ENCODE data around the gene LIPG. TPM values are rescaled to one million over a fixed set of nuclear protein-coding genes. Genes with fewer than 3 reads are reported as not detected.

Gene LIPG
- total RNA-seq, 1 experiment from 2014 or later, result 6.8 TPM

GRCh38 chr18:49585781-49586663 lies 24.2 kb downstream of the LIPG start:
- ATAC-seq (no peak), DNase-seq (ENCODE audit: low spot score) (no peak)
- no peaks in the 10 kb centered on the region for H3K9me3 Mint-ChIP-seq
- ChIA-PET CTCF (interaction anchor here (0.6 kb wide), 1 partner anchor 22 kb away, joined by 3 read pairs; no protein-coding TSS in a partner anchor), POLR2A (no interaction called here)
- H3K36me3 Mint-ChIP-seq, result peaks cover 15% of the 10 kb centered on the region
- TF ChIP-seq CREB1 (CRISPR knock-in tag; IDR thresholded peaks at IDR 0.05) (no peak), NFYB (CRISPR knock-in tag; conservative IDR thresholded peaks at IDR 0.05; ENCODE audit: low read depth) (no peak), FOXP1 (CRISPR knock-in tag; IDR thresholded peaks at IDR 0.05; ENCODE audit: borderline replicate concordance) (no peak), CBFB (CRISPR knock-in tag; IDR thresholded peaks at IDR 0.05; ENCODE audit: low read depth) (no peak), ZNF232 (CRISPR knock-in tag; IDR thresholded peaks at IDR 0.05) (no peak), TEAD4 (CRISPR knock-in tag; IDR thresholded peaks at IDR 0.05) (no peak), NFE2L1 (CRISPR knock-in tag; IDR thresholded peaks at IDR 0.05) (no peak), FOXP4 (CRISPR knock-in tag; IDR thresholded peaks at IDR 0.05) (no peak), CTCF (IDR thresholded peaks at IDR 0.05) (no peak)
- no peaks in the 10 kb centered on the region for H3K27me3 Mint-ChIP-seq (ENCODE audit: low read depth)
- H3K4me3 Mint-ChIP-seq, result no peak overlapping the region
- peaks cover 12% of the 10 kb centered on the region for H3K4me1 Mint-ChIP-seq
- H3K27ac Mint-ChIP-seq, result no peak overlapping the region

GRCh38 chr18:49588171-49588570 lies 26.3 kb downstream of the LIPG start:
- no peak overlapping the region for H3K4me3 Mint-ChIP-seq
- ChIA-PET CTCF (no interaction called here), POLR2A (interaction anchor here (0.7 kb wide), 1 partner anchor 160 kb away, joined by 4 read pairs; no protein-coding TSS in a partner anchor)

GRCh38 chr18:49588971-49589370 lies 27.1 kb downstream of the LIPG start:
- no peak for ATAC-seq
- ChIA-PET POLR2A (no interaction called here), CTCF (no interaction called here)
- Mint-ChIP-seq H3K27me3 (ENCODE audit: low read depth) (no peaks in the 10 kb centered on the region), H3K36me3 (peaks cover 13% of the 10 kb centered on the region), H3K9me3 (no peaks in the 10 kb centered on the region), H3K27ac (no peak overlapping the region), H3K4me3 (no peak overlapping the region), H3K4me1 (peaks cover 12% of the 10 kb centered on the region)
- DNase-seq (ENCODE audit: low spot score), result no peak
- no peak for TF ChIP-seq ZBTB21 (CRISPR knock-in tag; IDR thresholded peaks at IDR 0.05; ENCODE audit: borderline replicate concordance)
- no peak for TF ChIP-seq ATF3 (CRISPR knock-in tag; conservative IDR thresholded peaks at IDR 0.05)
- TF ChIP-seq MLX (CRISPR knock-in tag; IDR thresholded peaks at IDR 0.05), result no peak
- TF ChIP-seq USF1 (CRISPR knock-in tag; IDR thresholded peaks at IDR 0.05), result no peak
- no peak for TF ChIP-seq ZNF281 (CRISPR knock-in tag; IDR thresholded peaks at IDR 0.05)
- no peak for TF ChIP-seq ZNF423 (CRISPR knock-in tag; IDR thresholded peaks at IDR 0.05)
- TF ChIP-seq E2F5 (CRISPR knock-in tag; IDR thresholded peaks at IDR 0.05), result no peak
- no peak for TF ChIP-seq JUN (CRISPR knock-in tag; IDR thresholded peaks at IDR 0.05)
- no peak for TF ChIP-seq RORB (CRISPR knock-in tag; IDR thresholded peaks at IDR 0.05)

More at GRCh38 chr18:49588171-49588570, 26.3 kb downstream of the LIPG start:
- Mint-ChIP-seq H3K4me1 (peaks cover 12% of the 10 kb centered on the region), H3K9me3 (no peaks in the 10 kb centered on the region), H3K27me3 (ENCODE audit: low read depth) (no peaks in the 10 kb centered on the region), H3K36me3 (peaks cover 13% of the 10 kb centered on the region), H3K27ac (no peak overlapping the region)
- no peak for TF ChIP-seq ZNF232 (CRISPR knock-in tag; IDR thresholded peaks at IDR 0.05)
- TF ChIP-seq USF2 (CRISPR knock-in tag; IDR thresholded peaks at IDR 0.05), result no peak
- no peak for TF ChIP-seq NFATC4 (CRISPR knock-in tag; IDR thresholded peaks at IDR 0.05)
- TF ChIP-seq FOXK1 (CRISPR knock-in tag; IDR thresholded peaks at IDR 0.05), result no peak
- DNase-seq (ENCODE audit: low spot score), result no peak
- no peak for ATAC-seq
